ENCODE results near the gene ITPRIP.

Gene ITPRIP

GRCh38 chr10:104321725-104322415, 16.4 kb downstream of the ITPRIP start:
- no peak for TF ChIP-seq CTCF (IDR thresholded peaks at IDR 0.05; ENCODE audit: insufficient read depth, low read length, missing control alignments)
- no peak for DNase-seq (ENCODE audit: low read depth, low spot score)
- no peak overlapping the region for H3K4me3 ChIP-seq (ENCODE audit: low read depth, low read length)
- ChIA-PET POLR2A (interaction anchor here (1.0 kb wide), 1 partner anchor 8 kb away, joined by 3 read pairs; no protein-coding TSS in a partner anchor), CTCF (interaction anchor here (1.2 to 14.8 kb wide), 6 partner anchors 9 to 47 kb away, joined by 3 to 122 read pairs (median 12); partner anchors contain the start of gene CFAP58)

GRCh38 chr10:104321226-104321625, 17.0 kb downstream of the ITPRIP start:
- CTCF ChIA-PET, result interaction anchor here (0.8 to 14.8 kb wide), 8 partner anchors 8 to 47 kb away, joined by 3 to 122 read pairs (median 5); partner anchors contain the start of gene CFAP58
- no peak overlapping the region for H3K4me3 ChIP-seq (ENCODE audit: low read depth, low read length)
- no peak for DNase-seq (ENCODE audit: low read depth, low spot score)
- POLR2A ChIA-PET, result interaction anchor here (0.8 to 1.0 kb wide), 2 partner anchors 9 to 52 kb away, joined by 3 read pairs; no protein-coding TSS in a partner anchor
- TF ChIP-seq CTCF (IDR thresholded peaks at IDR 0.05; ENCODE audit: insufficient read depth, low read length, missing control alignments), result no peak

- no peak for TF ChIP-seq CTCF (IDR thresholded peaks at IDR 0.05; ENCODE audit: insufficient read depth, low read length, missing control alignments)
- ChIA-PET POLR2A (no interaction called here), CTCF (interaction anchor here (0.8 to 14.8 kb wide), 5 partner anchors 13 to 27 kb away, joined by 3 to 122 read pairs (median 24); no protein-coding TSS in a partner anchor)
- no peak for DNase-seq (ENCODE audit: low read depth, low spot score)
- no peak overlapping the region for H3K4me3 ChIP-seq (ENCODE audit: low read depth, low read length)
Observed at GRCh38 chr10:104318810-104319741, 19.2 kb downstream of the ITPRIP start.

- no peak for TF ChIP-seq CTCF (IDR thresholded peaks at IDR 0.05; ENCODE audit: insufficient read depth, low read length, missing control alignments)
- H3K4me3 ChIP-seq (ENCODE audit: low read depth, low read length), result no peak overlapping the region
- POLR2A ChIA-PET, result no interaction called here
- no peak for DNase-seq (ENCODE audit: low read depth, low spot score)
- CTCF ChIA-PET, result interaction anchor here (0.8 to 14.8 kb wide), 4 partner anchors 12 to 26 kb away, joined by 3 to 122 read pairs (median 18); no protein-coding TSS in a partner anchor
Observed at GRCh38 chr10:104318326-104318725, 19.9 kb downstream of the ITPRIP start.

GRCh38 chr10:104317726-104318299, 20.5 kb downstream of the ITPRIP start:
- TF ChIP-seq CTCF (IDR thresholded peaks at IDR 0.05; ENCODE audit: insufficient read depth, low read length, missing control alignments), result no peak
- DNase-seq (ENCODE audit: low read depth, low spot score), result no peak
- no peak overlapping the region for H3K4me3 ChIP-seq (ENCODE audit: low read depth, low read length)
- ChIA-PET POLR2A (interaction anchor here (0.9 to 1.0 kb wide), 3 partner anchors 10 to 17 kb away, joined by 3 to 5 read pairs (median 5); no protein-coding TSS in a partner anchor), CTCF (interaction anchor here (0.8 to 14.8 kb wide), 6 partner anchors 9 to 43 kb away, joined by 3 to 122 read pairs (median 9); no protein-coding TSS in a partner anchor)
